Measurements from ENCODE around the gene AUTS2. TPM values are rescaled to one million over a fixed set of nuclear protein-coding genes. Genes with fewer than 3 reads are reported as not detected.

The AUTS2 gene
- total and polyA plus RNA-seq, 2 donors (not counting 1 experiment from before 2014, with no cell fraction given): 0.60 to 9.1 TPM

DNA sequence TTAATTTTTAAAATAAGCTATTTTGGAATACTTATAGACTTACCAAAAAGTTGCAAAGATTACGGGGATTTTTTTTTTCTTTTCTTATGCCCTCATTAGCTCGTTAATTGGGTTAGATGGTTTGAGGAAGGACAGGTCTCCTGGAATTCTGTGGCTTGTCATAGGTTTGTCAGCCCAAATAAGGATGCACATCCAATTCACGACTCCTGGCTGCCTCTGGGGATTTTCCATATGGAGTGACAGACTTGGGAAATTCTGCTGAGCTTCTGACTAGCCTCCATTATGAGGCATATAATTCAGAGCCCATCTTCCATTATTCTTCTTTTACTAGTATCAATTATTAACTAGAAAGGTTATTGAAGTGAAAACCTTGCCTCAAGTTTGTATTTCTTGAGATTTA, 102.1 kb downstream of the AUTS2 start:
- H3K36me3 ChIP-seq (ENCODE audit: control insufficient read depth, insufficient read depth, low read length): no peaks in the 10 kb centered on the region
- H4K20me1 ChIP-seq (ENCODE audit: control insufficient read depth, extremely low read depth, insufficient read depth, low read length): no peaks in the 10 kb centered on the region

DNA sequence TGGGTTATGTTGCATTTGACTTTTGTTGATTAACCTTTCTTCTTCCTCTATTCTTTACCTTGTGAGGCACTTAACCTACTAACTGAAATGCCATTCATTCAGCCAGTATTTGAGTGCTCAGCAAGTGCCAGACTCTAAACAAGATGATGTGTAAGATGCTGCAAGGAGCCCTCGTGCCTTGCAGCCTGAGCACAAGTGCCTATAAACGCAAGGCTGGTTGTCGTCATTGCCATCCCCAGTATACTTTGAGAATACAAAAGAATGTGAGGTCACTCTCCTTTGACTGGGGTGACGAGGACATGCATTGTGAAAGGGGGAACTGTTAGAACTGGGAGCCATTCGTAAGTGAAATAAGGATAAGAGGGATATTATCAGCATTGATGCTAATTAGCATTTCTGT, 103.0 kb downstream of the AUTS2 start:
- H2AFZ ChIP-seq (ENCODE audit: low read length): no peak overlapping the region
- TF ChIP-seq, protein P1, sequence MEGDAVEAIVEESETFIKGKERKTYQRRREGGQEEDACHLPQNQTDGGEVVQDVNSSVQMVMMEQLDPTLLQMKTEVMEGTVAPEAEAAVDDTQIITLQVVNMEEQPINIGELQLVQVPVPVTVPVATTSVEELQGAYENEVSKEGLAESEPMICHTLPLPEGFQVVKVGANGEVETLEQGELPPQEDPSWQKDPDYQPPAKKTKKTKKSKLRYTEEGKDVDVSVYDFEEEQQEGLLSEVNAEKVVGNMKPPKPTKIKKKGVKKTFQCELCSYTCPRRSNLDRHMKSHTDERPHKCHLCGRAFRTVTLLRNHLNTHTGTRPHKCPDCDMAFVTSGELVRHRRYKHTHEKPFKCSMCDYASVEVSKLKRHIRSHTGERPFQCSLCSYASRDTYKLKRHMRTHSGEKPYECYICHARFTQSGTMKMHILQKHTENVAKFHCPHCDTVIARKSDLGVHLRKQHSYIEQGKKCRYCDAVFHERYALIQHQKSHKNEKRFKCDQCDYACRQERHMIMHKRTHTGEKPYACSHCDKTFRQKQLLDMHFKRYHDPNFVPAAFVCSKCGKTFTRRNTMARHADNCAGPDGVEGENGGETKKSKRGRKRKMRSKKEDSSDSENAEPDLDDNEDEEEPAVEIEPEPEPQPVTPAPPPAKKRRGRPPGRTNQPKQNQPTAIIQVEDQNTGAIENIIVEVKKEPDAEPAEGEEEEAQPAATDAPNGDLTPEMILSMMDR (conservative IDR thresholded peaks at IDR 0.05 in 1 of 2, IDR thresholded peaks at IDR 0.05 in 1 of 2; ENCODE audit: low read depth in 1 of 2, low read length in 2 of 2): no peak
- TF ChIP-seq EZH2 (IDR thresholded peaks at IDR 0.05; ENCODE audit: low read length, missing control alignments): no peak
- H3K27ac ChIP-seq (ENCODE audit: insufficient read depth, low read length): no peak overlapping the region
- H3K4me1 ChIP-seq (ENCODE audit: control insufficient read depth, extremely low read depth, insufficient read depth, low read length): no peaks in the 10 kb centered on the region
- H3K27me3 ChIP-seq (ENCODE audit: control insufficient read depth, insufficient read depth, low read length): no peaks in the 10 kb centered on the region
- H3K4me3 ChIP-seq (replicated peaks in 1 of 4; ENCODE audit: control extremely low read depth in 1 of 4, insufficient read depth in 1 of 4, low read depth in 3 of 4, low read length in 4 of 4): no peak overlapping the region
- DNase-seq (ENCODE audit: low read depth in 2 of 2): no peak
- H3K36me3 ChIP-seq (ENCODE audit: control insufficient read depth, insufficient read depth, low read length): no peaks in the 10 kb centered on the region
- H3K4me2 ChIP-seq (ENCODE audit: extremely low read depth, insufficient read depth, low read length): no peak overlapping the region
- no peaks in the 10 kb centered on the region for H3K79me2 ChIP-seq (ENCODE audit: control insufficient read depth, insufficient read depth, low read length)
- no peak overlapping the region for H3K9ac ChIP-seq (ENCODE audit: insufficient read depth, low read length)
- no peaks in the 10 kb centered on the region for H3K9me3 ChIP-seq (ENCODE audit: control insufficient read depth, insufficient read depth, low read depth, low read length)
- H4K20me1 ChIP-seq (ENCODE audit: control insufficient read depth, extremely low read depth, insufficient read depth, low read length): no peaks in the 10 kb centered on the region

More for the DNA sequence above, 102.1 kb downstream of the AUTS2 start:
- no peak overlapping the region for H2AFZ ChIP-seq (ENCODE audit: low read length)
- no peak overlapping the region for H3K4me2 ChIP-seq (ENCODE audit: extremely low read depth, insufficient read depth, low read length)
- H3K27me3 ChIP-seq (ENCODE audit: control insufficient read depth, insufficient read depth, low read length): no peaks in the 10 kb centered on the region
- no peaks in the 10 kb centered on the region for H3K9me3 ChIP-seq (ENCODE audit: control insufficient read depth, insufficient read depth, low read depth, low read length)
- no peak for TF ChIP-seq EZH2 (IDR thresholded peaks at IDR 0.05; ENCODE audit: low read length, missing control alignments)
- TF ChIP-seq, protein P1 (conservative IDR thresholded peaks at IDR 0.05 in 1 of 2, IDR thresholded peaks at IDR 0.05 in 1 of 2; ENCODE audit: low read depth in 1 of 2, low read length in 2 of 2): no peak
- H3K4me1 ChIP-seq (ENCODE audit: control insufficient read depth, extremely low read depth, insufficient read depth, low read length): no peaks in the 10 kb centered on the region
- no peak for DNase-seq (ENCODE audit: low read depth in 2 of 2)
- H3K27ac ChIP-seq (ENCODE audit: insufficient read depth, low read length): no peak overlapping the region
- H3K4me3 ChIP-seq (replicated peaks in 1 of 4; ENCODE audit: control extremely low read depth in 1 of 4, insufficient read depth in 1 of 4, low read depth in 3 of 4, low read length in 4 of 4): no peak overlapping the region
- H3K9ac ChIP-seq (ENCODE audit: insufficient read depth, low read length): no peak overlapping the region
- no peaks in the 10 kb centered on the region for H3K79me2 ChIP-seq (ENCODE audit: control insufficient read depth, insufficient read depth, low read length)

DNA sequence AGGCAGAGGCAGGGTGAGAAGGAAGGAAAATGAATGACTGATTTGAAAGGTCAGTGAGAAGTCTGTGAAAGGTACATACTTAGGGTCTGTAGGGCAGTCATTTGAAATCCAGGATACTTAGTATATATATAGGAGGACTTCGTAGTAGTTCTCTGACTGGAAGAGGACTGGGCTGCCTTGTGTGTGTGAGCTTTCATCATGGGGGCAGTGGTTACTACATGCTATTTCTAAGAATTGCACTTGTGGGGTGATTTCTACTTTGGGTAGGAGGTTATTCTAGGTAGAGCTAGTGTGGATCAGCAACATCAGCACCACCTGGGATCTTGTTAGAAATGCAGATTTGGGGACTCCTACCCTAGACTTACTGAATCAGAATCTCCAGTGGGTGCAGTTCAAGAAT, 104.1 kb downstream of the AUTS2 start:
- H3K36me3 ChIP-seq (ENCODE audit: control insufficient read depth, insufficient read depth, low read length): no peaks in the 10 kb centered on the region
- DNase-seq (ENCODE audit: low read depth in 2 of 2): no peak
- H3K4me1 ChIP-seq (ENCODE audit: control insufficient read depth, extremely low read depth, insufficient read depth, low read length): no peaks in the 10 kb centered on the region
- H4K20me1 ChIP-seq (ENCODE audit: control insufficient read depth, extremely low read depth, insufficient read depth, low read length): no peaks in the 10 kb centered on the region
- H3K27me3 ChIP-seq (ENCODE audit: control insufficient read depth, insufficient read depth, low read length): no peaks in the 10 kb centered on the region
- no peak overlapping the region for H3K9ac ChIP-seq (ENCODE audit: insufficient read depth, low read length)
- no peak overlapping the region for H3K27ac ChIP-seq (ENCODE audit: insufficient read depth, low read length)
- no peak overlapping the region for H3K4me3 ChIP-seq (replicated peaks in 1 of 4; ENCODE audit: control extremely low read depth in 1 of 4, insufficient read depth in 1 of 4, low read depth in 3 of 4, low read length in 4 of 4)
- no peak overlapping the region for H2AFZ ChIP-seq (ENCODE audit: low read length)
- H3K4me2 ChIP-seq (ENCODE audit: extremely low read depth, insufficient read depth, low read length): no peak overlapping the region
- TF ChIP-seq, protein P1 (conservative IDR thresholded peaks at IDR 0.05 in 1 of 2, IDR thresholded peaks at IDR 0.05 in 1 of 2; ENCODE audit: low read depth in 1 of 2, low read length in 2 of 2): no peak
- no peak for TF ChIP-seq EZH2 (IDR thresholded peaks at IDR 0.05; ENCODE audit: low read length, missing control alignments)
- H3K9me3 ChIP-seq (ENCODE audit: control insufficient read depth, insufficient read depth, low read depth, low read length): no peaks in the 10 kb centered on the region
- no peaks in the 10 kb centered on the region for H3K79me2 ChIP-seq (ENCODE audit: control insufficient read depth, insufficient read depth, low read length)
